Hematopoietic multipotent progenitor cell treated with erythropoietin and hydrocortisone succinate and interleukin-3 and kit ligand, for 17 days (in vitro differentiated cells): Measurements from ENCODE around the gene SLC9A5.

ENCODE experiments used
- DNase-seq: peaks from one replicate; pipeline ENCODE4 v3.0.0-alpha.2; 2015; ENCODE audit warnings: low spot score

SLC9A5 gene

GRCh38 chr16:67241008-67241900, 7.5 kb upstream of the SLC9A5 start:
- DNase-seq = no peak

DNA sequence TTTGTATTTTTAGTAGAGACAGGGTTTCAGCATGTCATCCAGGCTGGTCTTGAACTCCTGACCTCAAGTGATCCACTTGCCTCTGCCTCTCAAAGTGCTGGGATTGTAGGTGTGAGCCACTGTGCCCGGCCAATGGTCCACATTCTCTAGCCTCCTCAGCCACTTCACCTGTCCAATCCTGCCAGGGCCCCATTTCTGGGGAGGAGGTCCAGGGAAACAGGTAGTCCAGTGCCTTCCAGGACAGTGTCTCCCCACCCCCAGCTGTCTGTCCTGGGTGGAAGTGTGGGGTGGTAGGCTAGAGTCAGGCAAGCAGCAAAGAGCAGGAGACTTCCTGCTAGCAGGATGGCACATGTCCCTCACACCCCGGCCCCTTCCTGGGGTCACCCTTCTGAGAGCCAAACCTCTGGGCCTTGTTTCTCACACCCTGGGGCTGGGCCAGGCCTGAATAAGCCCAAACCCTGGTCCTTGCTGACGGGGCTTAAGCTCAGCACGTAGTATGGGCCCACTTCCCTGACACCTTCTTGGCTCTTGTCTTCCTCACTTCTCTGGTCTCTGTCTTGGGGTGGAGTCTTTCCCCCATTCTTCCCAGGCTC, 6.5 kb upstream of the SLC9A5 start:
- no peak for DNase-seq

GRCh38 chr16:67243481-67243880, 5.3 kb upstream of the SLC9A5 start:
- no peak for DNase-seq

DNA sequence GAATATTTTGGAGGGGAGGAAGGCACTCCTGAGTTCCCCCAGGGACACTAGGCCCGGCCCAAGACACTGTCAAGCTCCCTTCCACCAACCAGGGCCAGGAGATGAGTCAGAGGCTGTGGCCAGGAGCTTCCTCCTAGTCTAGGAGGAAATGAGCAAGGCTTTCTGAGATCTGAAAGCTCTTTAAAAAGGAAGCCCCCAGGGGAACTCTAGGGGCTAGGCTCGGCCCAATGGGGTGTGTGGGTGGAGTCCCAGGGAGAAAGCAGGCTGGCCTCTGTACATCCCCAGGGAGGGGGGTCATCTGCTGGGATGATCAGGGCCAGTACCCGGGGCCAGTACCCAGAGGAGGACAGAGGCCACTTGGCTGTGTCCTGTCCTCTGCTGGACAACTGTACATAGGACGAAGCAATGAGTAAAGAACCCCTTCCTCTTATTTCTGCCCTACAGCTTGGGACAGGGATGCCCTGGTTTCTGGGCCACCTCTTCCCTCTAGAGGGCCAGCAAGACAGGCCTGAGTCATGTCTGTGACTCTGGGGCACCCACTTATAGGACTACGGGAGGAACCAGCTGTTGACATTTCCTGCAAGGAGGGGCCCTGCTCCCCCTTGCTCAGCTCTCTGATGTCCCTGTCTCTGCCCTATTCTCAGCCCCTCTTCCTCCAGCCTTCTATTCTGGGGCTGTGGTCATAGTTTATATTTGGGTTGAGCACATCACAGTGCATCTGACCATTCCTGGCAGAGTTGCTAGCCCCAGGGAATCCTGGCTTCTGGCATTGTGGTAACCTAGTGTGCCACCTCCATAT, 4.2 kb upstream of the SLC9A5 start:
- DNase-seq = no peak

- no peak for DNase-seq
These were observed 3.6 kb upstream of the SLC9A5 start for GRCh38 chr16:67245186-67245585.

GRCh38 chr16:67245674-67246080, 3.1 kb upstream of the SLC9A5 start:
- no peak for DNase-seq

- no peak for DNase-seq
These were observed 2.6 kb upstream of the SLC9A5 start for GRCh38 chr16:67246081-67246755.

DNA sequence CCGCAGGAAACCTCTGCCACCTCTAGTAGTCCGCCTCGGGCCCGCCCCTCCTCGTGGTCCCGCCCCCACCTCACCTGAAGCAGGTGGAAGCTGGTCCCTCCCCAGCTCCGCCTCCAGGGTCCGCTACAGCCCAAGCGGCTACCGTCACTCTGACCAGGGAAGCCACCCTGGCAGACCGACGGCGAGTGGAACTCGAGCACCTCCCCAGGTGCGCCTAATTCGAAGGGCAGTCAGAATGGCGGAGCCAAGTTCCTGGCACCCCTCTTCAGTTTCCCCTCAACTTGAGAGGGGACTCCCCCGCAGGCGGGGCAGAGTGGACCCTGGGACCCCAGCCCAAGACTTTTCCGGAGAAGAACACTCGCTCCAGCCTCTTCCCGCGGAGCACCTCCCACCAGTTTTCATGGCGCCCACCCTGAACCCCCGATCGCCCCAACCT, 2.0 kb upstream of the SLC9A5 start:
- DNase-seq = peak; percentile 65

DNA sequence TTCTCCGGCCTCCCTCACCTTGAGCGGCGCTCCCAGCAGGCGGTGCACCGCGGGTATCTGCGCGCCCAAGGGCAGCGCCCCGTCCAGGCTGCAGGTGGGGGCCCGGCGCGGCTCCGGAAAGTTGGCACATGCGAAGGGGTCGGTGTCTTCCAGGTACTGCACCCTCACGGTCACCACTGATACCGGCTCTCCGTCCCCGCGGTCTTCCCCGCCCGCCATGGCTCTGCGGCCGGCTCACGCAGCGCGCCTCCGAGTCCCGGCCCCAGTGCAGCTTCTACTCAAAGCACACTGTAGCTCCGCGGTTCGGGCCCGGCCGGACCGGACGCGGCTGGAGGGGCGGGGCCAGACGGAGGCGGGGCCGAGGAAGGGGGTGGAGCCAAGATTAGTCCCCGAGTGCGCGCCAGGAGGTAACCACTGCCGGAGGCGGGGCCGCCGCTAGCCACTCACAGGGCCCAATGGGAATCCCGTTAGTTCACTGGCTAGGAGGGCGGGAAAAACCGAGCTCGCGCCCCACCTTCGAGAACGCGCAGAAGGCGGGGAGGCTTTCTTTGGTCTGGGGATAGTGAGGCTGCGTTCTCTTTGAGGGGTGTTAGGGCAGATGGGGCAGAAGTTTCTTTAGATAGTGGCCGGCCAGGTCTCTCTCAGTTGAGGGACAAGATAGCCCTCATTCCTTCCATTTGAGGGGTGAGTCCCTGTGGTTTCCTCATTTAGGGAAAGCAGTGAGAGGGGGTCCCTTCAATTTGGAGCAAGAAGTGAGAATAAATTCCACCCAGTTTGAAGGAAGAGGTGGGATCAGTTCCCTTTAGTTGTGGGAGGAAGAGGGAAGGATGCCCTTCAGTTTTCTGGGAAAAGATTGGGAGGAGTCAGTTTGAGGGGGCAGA, 1.3 kb upstream of the SLC9A5 start, which contains the start of gene FHOD1:
Gene FHOD1 (minus strand): TSS at position 290 of the 881 bp plus-strand sequence. CDS start 71 bp downstream, at position 219.
- peak; percentile 93 for DNase-seq

DNA sequence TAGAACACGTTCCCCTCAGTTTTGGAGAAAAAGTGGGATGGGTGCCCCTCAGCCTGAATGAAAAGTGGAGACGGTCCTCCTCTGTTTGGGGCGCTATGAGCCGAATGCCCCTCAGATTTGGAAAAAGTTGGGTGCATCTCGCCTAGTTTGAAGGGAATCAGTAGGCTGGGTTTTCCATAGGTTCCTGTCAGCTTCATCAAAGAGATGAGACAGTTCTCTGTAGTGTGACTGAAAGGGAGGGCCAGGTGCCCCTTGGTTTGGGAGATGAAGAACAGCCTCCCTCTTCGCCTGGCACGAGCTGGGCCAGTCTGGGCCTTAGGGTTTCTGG, 742 bp upstream of the SLC9A5 start:
- DNase-seq = no peak

DNA sequence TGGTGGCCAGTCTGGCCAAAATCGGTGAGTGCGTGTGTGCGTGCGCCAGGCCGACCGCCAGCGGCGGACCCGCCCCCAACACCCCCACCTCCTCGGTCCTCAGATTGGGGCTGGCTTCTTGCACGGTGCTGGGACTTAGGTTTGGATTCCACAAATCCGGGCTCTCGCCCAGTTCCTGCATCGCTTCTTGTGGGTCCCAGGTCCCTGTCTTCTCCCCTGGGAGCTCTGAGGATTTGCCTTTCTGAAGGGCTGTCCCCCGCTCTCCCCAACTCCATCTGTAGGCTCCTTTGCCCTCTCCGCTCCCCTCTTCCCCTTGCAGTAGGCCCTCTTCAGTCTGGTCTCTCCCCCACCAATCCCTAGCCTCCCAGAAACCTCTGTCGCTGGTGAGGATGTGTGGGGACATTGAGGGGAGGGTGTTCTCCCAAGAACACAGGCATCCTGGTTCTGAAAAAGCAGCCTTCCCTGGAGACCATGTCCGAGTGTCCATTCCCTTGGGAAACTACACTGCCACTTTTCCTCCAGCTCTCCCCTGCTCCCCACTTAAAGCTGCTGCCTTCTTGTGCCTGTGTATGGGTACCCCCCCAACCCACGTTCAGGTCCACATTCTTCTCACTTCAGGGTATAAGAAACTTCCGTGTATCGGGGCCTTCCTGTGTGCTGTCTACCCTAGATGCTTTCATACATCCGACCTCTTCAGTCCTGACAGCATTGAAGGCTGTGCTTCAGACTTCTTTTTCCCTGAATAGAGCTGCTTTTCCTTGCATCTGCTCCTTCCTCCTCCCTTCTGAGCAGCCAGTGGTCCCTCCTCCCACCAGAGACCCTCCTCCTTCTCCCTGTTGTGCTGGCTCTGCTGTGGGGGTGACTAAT, 632 bp downstream of the SLC9A5 start:
- DNase-seq = no peak

GRCh38 chr16:67250045-67250327, 1.2 kb downstream of the SLC9A5 start:
- no peak for DNase-seq

GRCh38 chr16:67252609-67253497, 4.1 kb downstream of the SLC9A5 start:
- no peak for DNase-seq

DNA sequence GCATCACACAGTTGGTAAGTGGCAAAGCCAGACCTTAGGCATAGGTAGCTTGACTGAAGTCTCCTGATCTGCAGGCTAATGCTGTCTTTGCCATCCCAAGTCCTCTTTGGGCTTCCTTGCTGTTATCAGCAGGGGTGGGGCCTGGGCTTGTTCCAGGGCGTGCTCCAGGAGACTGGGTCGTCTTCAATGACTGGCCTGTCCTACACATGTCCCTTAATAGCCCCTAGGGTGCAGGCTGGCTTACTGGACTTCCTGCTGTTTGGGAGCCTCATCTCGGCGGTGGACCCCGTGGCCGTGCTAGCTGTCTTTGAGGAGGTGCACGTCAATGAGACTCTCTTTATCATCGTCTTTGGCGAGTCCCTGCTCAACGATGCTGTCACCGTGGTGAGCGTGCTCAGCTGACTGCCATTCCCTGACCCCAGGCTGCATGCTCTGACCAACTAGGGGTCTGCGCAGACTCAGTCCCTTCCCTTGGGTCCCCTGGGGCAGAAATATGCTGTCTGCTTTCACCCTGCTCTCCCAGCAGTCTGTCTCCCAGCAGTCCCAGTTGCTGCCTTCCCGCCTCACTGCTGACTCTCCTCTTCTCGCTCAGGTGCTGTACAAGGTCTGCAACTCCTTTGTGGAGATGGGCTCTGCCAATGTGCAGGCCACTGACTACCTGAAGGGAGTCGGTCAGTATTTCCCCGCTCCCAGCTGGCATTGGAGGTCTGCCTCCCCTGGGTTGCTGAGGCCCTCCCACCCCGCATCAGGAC, 6.2 kb downstream of the SLC9A5 start:
- DNase-seq = peak; percentile 60

DNA sequence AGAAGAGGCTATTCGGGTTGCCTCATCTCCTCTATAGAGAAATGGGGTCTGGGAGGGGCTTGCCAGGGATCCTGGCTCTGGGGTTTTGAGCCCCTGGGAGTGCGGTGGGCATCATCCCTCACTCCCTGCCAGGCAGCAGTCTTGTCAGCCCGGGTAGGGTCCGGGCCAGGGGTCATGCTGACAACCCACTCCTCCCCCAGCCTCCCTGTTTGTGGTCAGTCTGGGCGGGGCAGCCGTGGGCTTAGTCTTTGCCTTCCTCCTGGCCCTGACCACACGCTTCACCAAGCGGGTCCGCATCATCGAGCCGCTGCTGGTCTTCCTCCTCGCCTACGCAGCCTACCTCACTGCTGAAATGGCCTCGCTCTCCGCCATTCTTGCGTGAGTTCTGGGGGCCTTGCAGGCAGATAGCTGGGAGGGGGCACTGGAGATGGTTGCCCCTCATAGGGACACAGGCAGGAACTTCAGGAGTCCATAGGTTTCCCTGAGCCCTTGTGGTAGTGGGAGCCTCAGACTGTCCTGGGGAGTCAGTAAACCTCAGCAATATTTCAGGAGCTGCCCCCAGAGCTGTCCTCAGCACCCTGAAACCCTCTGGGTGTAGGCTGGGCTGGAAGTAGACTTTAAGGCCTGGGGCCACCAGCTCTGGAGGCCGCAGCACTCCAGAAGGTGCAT, 6.9 kb downstream of the SLC9A5 start:
- no peak for DNase-seq

GRCh38 chr16:67256701-67257230, 8.0 kb downstream of the SLC9A5 start:
- no peak for DNase-seq

DNA sequence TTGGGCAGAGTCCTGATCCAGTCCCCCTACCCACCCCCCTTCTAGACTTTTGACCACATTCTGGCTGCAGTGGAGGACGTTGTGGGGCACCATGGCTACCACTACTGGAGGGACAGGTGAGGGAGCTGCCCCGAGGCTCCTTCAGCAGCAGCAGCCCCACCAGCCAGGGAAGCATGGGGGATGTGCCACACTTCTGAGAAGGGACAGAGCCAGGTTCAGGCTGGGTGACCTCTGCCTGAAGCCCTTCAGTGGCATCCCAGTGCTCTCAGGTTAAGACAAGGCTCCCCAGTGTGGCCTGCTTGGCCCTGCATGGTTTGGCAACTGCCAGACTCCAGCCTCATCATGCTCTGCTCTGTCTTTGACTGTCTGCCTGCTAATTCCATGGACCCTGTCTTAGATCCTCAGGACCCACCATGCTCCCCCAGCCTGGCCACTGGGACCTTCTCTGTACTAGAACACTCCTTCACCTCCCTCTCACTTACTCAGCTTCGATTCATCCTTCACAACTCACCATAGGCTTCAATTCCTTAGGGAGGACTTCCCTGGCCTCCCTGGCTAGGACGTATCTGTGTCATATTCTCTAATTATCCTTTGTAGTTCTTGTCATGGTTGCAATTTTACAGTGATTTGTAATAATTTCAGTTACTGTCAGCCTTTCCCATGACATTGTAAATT, 8.8 kb downstream of the SLC9A5 start:
- no peak for DNase-seq
